ENCODE data around the gene METTL27. TPM values are rescaled to one million over a fixed set of nuclear protein-coding genes. Genes with fewer than 3 reads are reported as not detected.
"Not testable (repeated sequence)": the region's sequence is repeated elsewhere in the genome, so short reads cannot be mapped to it uniquely, and the experiment has no call there.

The METTL27 gene
- total RNA-seq, 4 donors from 2014 or later, result 3.8 to 16.3 (median 9.6) TPM

- no peak overlapping the region for H3K27ac ChIP-seq
- peaks cover 4 to 18% of the 10 kb centered on the region in 2 donors for H3K4me1 ChIP-seq
- no peaks in the 10 kb centered on the region for H3K36me3 ChIP-seq
- intact Hi-C loops (cut with DNase I), result no loop called here
- 90 to 91% methylated on average over 4 of the region's 4 CpGs for WGBS, 2 donors
- H3K4me3 ChIP-seq (replicated peaks in 1 of 3), result no peak overlapping the region
- no peaks in the 10 kb centered on the region for H3K27me3 ChIP-seq
- TF ChIP-seq POLR2A (IDR thresholded peaks at IDR 0.05) (no peak), CTCF (IDR thresholded peaks at IDR 0.05) (no peak)
- DNase-seq, result no peak
- H3K9me3 ChIP-seq, result no peaks in the 10 kb centered on the region
Measured at GRCh38 chr7:73789051-73789450, 53.3 kb downstream of the METTL27 start.

- H3K27me3 ChIP-seq; H3K4me1 ChIP-seq; DNase-seq; H3K36me3 ChIP-seq; H3K9me3 ChIP-seq; H3K4me3 ChIP-seq (replicated peaks in 1 of 3); H3K27ac ChIP-seq; intact Hi-C loops (cut with DNase I): not testable (repeated sequence)
- 95 to 100% methylated on average over 1 of the region's 1 CpG for WGBS, 2 donors
Measured at GRCh38 chr7:73787786-73788048, 54.6 kb downstream of the METTL27 start.

GRCh38 chr7:73786588-73786987 is 55.7 kb downstream of the METTL27 start:
- no peak for DNase-seq
- Histone ChIP-seq H3K36me3 (no peaks in the 10 kb centered on the region), H3K4me3 (replicated peaks in 1 of 3) (no peak overlapping the region), H3K4me1 (no peaks in the 10 kb centered on the region), H3K9me3 (no peaks in the 10 kb centered on the region), H3K27ac (no peak overlapping the region), H3K27me3 (no peaks in the 10 kb centered on the region)
- no peak for TF ChIP-seq CTCF (IDR thresholded peaks at IDR 0.05)
- TF ChIP-seq POLR2A (IDR thresholded peaks at IDR 0.05), result no peak
- intact Hi-C loops (cut with DNase I), result no loop called here
- 63 to 100% methylated on average over 1 of the region's 1 CpG for WGBS, 2 donors

Other genes starting within 250 kb of the METTL27 start
- gene MLXIPL, start 218.0 kb downstream of the METTL27 start, total RNA-seq, result 10 to 100 TPM in 1 of 4 donors, 1 to 10 TPM in 3; 3.7 to 39.5 (median 8.7) TPM
- gene VPS37D, start 174.7 kb downstream of the METTL27 start, total RNA-seq, result 1 to 10 TPM; 3.9 to 5.6 (median 4.7) TPM
- 10 to 100 TPM in 3 of 4 donors, 1 to 10 TPM in 1; 9.0 to 19.1 (median 14.8) TPM for gene DNAJC30, start 159.1 kb downstream of the METTL27 start, total RNA-seq
- gene BUD23, start 158.9 kb downstream of the METTL27 start, total RNA-seq, result 10 to 100 TPM; 58.3 to 78.0 (median 64.9) TPM
- gene STX1A, start 122.8 kb downstream of the METTL27 start, total RNA-seq, result 1 to 10 TPM; 4.4 to 9.5 (median 7.2) TPM
- gene ABHD11, start 103.7 kb downstream of the METTL27 start, total RNA-seq, result 10 to 100 TPM; 39.5 to 75.8 (median 67.1) TPM
- gene CLDN3, start 72.2 kb downstream of the METTL27 start, total RNA-seq, result 100 to 1,000 TPM; 249 to 330 (median 288) TPM
- gene CLDN4, start 11.5 kb downstream of the METTL27 start, total RNA-seq, result 100 to 1,000 TPM; 178 to 301 (median 196) TPM
- gene TMEM270, start 18.6 kb upstream of the METTL27 start, total RNA-seq, result not detected
- gene ELN, start 185.7 kb upstream of the METTL27 start, total RNA-seq, result 10 to 100 TPM; 29.0 to 65.7 (median 50.8) TPM
- gene LIMK1, start 241.3 kb upstream of the METTL27 start, total RNA-seq, result 10 to 100 TPM; 16.7 to 32.8 (median 21.5) TPM

All from thyroid gland (tissue), 4 donors.